CD14-positive monocyte (primary cell): Measurements from ENCODE around the gene BCAT1. TPM values are rescaled to one million over a fixed set of nuclear protein-coding genes. Genes with fewer than 3 reads are reported as not detected.

Source experiments
- DNase-seq, 3 donors: peaks; one replicate each; pipeline ENCODE4 v3.0.0-alpha.2; 2011 to 2022
- H2AFZ ChIP-seq: 2 replicates; pipeline ENCODE4 v1.6.0; 2012; ENCODE audit warnings: mild to moderate bottlenecking, low read depth, low read length, inconsistent platforms; ENCODE audit not compliant: insufficient read depth, poor library complexity, severe bottlenecking
- H3K27ac ChIP-seq, 2 donors: 1 replicate in 1 of 2; 2 replicates in 1 of 2; pipeline ENCODE4 v1.5.1; 2012 to 2013; ENCODE audit warnings: low read length in 2 of 2, control low read depth in 1 of 2, inconsistent platforms in 1 of 2, low read depth in 1 of 2, mild to moderate bottlenecking in 1 of 2
- H3K27me3 ChIP-seq, 2 donors: one replicate each; pipeline versions ENCODE4 v1.6.0 to v1.6.1; 2011 to 2013; ENCODE audit warnings: low read length in 2 of 2; ENCODE audit not compliant: control insufficient read depth in 2 of 2, insufficient read depth in 2 of 2
- H3K36me3 ChIP-seq, 2 donors: replicated peaks in 1 of 2; 1 replicate in 1 of 2; 2 replicates in 1 of 2; pipeline versions ENCODE4 v1.5.1 to v1.6.1; 2012 to 2013; ENCODE audit warnings: low read length in 2 of 2, control low read depth in 1 of 2, inconsistent platforms in 1 of 2, mild to moderate bottlenecking in 1 of 2; ENCODE audit not compliant: insufficient read depth in 2 of 2, control insufficient read depth in 1 of 2
- H3K4me1 ChIP-seq, 2 donors: 1 replicate in 1 of 2; 2 replicates in 1 of 2; pipeline versions ENCODE4 v1.5.1 to v1.6.1; 2012 to 2013; ENCODE audit warnings: low read length in 2 of 2, control low read depth in 1 of 2, inconsistent platforms in 1 of 2, mild to moderate bottlenecking in 1 of 2, moderate library complexity in 1 of 2; ENCODE audit not compliant: insufficient read depth in 2 of 2, control insufficient read depth in 1 of 2
- H3K4me2 ChIP-seq: replicated peaks from 2 replicates; pipeline ENCODE3; 2012; ENCODE audit warnings: low read length, moderate library complexity, mild to moderate bottlenecking; ENCODE audit not compliant: poor library complexity, severe bottlenecking; ENCODE audit errors: extremely low read depth
- H3K4me3 ChIP-seq, 3 experiments: fragments of 200-600 bp in 1 of 3; sonication (generic) in 1 of 3; replicated peaks in 1 of 3; 1 replicate in 2 of 3; 2 replicates in 1 of 3; pipeline ENCODE4 v1.5.1; 2011 to 2013; ENCODE audit warnings: low read length in 3 of 3, mild to moderate bottlenecking in 3 of 3, control low read depth in 2 of 3, low read depth in 2 of 3, inconsistent platforms in 1 of 3, moderate library complexity in 1 of 3
- H3K79me2 ChIP-seq: 2 replicates; pipeline ENCODE4 v1.6.0; 2012; ENCODE audit warnings: mild to moderate bottlenecking, control low read depth, inconsistent platforms, low read length, moderate library complexity; ENCODE audit not compliant: insufficient read depth
- H3K9ac ChIP-seq: 2 replicates; pipeline ENCODE4 v1.6.0; 2017; ENCODE audit warnings: low read length, mild to moderate bottlenecking; ENCODE audit not compliant: insufficient read depth, poor library complexity, severe bottlenecking
- H3K9me3 ChIP-seq, 2 donors: replicated peaks in 1 of 2; 1 replicate in 1 of 2; 2 replicates in 1 of 2; pipeline versions ENCODE4 v1.5.1 to v1.6.1; 2012 to 2013; ENCODE audit warnings: low read length in 2 of 2, control low read depth in 1 of 2; ENCODE audit not compliant: control insufficient read depth in 1 of 2, insufficient read depth in 1 of 2
- H4K20me1 ChIP-seq: 2 replicates; pipeline ENCODE4 v1.6.0; 2012; ENCODE audit warnings: mild to moderate bottlenecking, low read length, control low read depth, moderate library complexity; ENCODE audit not compliant: insufficient read depth
- H3K27ac Mint-ChIP-seq, 7 donors: one replicate each; pipeline ENCODE4 v1.8.0; 2020; ENCODE audit warnings: mild to moderate bottlenecking in 7 of 7, mixed read lengths in 7 of 7, moderate library complexity in 6 of 7, inconsistent platforms in 2 of 7
- H3K27me3 Mint-ChIP-seq, 3 donors: one replicate each; pipeline ENCODE4 v1.8.0; 2021 to 2022; ENCODE audit warnings: low read depth in 3 of 3, mild to moderate bottlenecking in 3 of 3, mixed read lengths in 3 of 3, moderate library complexity in 3 of 3, inconsistent platforms in 1 of 3
- H3K36me3 Mint-ChIP-seq, 2 donors: one replicate each; pipeline ENCODE4 v1.8.0; 2020; ENCODE audit warnings: mixed read lengths in 2 of 2, inconsistent platforms in 1 of 2, mild to moderate bottlenecking in 1 of 2
- H3K4me1 Mint-ChIP-seq: one replicate; pipeline ENCODE4 v1.8.0; 2020; ENCODE audit warnings: mild to moderate bottlenecking, mixed read lengths
- H3K4me3 Mint-ChIP-seq, 2 donors: one replicate each; pipeline ENCODE4 v1.8.0; 2020; ENCODE audit warnings: mild to moderate bottlenecking in 2 of 2, mixed read lengths in 2 of 2, moderate library complexity in 1 of 2
- H3K9me3 Mint-ChIP-seq, 7 donors: one replicate each; pipeline ENCODE4 v1.8.0; 2020 to 2022; ENCODE audit warnings: mixed read lengths in 7 of 7, mild to moderate bottlenecking in 6 of 7, moderate library complexity in 6 of 7, inconsistent platforms in 2 of 7
- WGBS: methylation state at CpG from one replicate; pipeline ENCODE4 v1.1.5; 2013; ENCODE audit warnings: missing lambda C conversion rate; ENCODE audit not compliant: insufficient coverage; 5-methylcytosine and 5-hydroxymethylcytosine counted together
- intact Hi-C, 2 donors: fragments of 100-400 bp; cut with micrococcal nuclease; formaldehyde crosslinking; loops; one replicate each; pipeline versions ENCODE4 v1.15.0 to v1.15.1; 2023
- polyA plus RNA-seq, 3 donors: library from polyadenylated mRNA; depleted of rRNA in 1 of 3; unstranded in 2 of 3; stranded (reverse) in 1 of 3; fragments of 300-500 nt in 2 of 3; fragments of >200 nt in 1 of 3; fragmentation: Illumina TruSeq in 2 of 3; gene quantifications; 1 replicate in 2 of 3; 2 replicates in 1 of 3; pipeline ENCODE4 v1.2.3, GENCODE V29; 2012 to 2021
- TF ChIP-seq, protein P1 (sequence below): fragments of 200-600 bp; IDR thresholded peaks from one replicate; pipeline ENCODE4 v1.8.0; 2022; ENCODE audit warnings: antibody characterized with exemption, mild to moderate bottlenecking

BCAT1 gene
- polyA plus RNA-seq, 3 donors, result 3.5 to 16.9 (median 15.2) TPM

DNA sequence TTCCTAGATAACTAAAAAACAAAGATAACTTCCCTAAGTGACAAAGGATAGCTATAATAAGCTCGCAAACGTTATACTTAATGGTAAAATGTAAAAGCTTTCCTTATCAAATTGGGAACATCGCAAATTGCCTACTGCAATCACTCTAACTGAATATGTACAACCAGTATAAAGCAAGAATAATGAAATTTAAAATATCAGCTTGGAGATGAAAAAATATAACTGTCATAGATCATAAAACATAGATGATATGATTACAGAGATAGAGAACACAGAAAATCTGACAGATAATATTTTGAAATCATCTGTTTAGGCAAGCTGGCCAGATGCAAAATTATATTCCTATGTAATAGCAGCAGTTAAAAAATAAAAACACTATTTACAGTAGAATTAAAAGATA, 64.0 kb downstream of the BCAT1 start:
- no peaks in the 10 kb centered on the region for H3K4me1 ChIP-seq
- no peaks in the 10 kb centered on the region for H3K27me3 Mint-ChIP-seq
- H3K9me3 ChIP-seq, result no peaks in the 10 kb centered on the region
- no CpG with 5 or more reads among the region's 3 CpGs for WGBS
- H3K79me2 ChIP-seq, result no peaks in the 10 kb centered on the region
- H3K9me3 Mint-ChIP-seq, result no peaks in the 10 kb centered on the region
- peaks cover 6% of the 10 kb centered on the region for H3K4me1 Mint-ChIP-seq
- no peak for DNase-seq
- H3K4me2 ChIP-seq, result no peak overlapping the region
- no peak overlapping the region for H3K27ac ChIP-seq
- H3K27ac Mint-ChIP-seq, result no peak overlapping the region
- H3K4me3 Mint-ChIP-seq, result no peak overlapping the region
- H3K36me3 Mint-ChIP-seq, result peaks cover 0 to 4% of the 10 kb centered on the region in 2 donors
- no peaks in the 10 kb centered on the region for H3K27me3 ChIP-seq
- no peaks in the 10 kb centered on the region for H4K20me1 ChIP-seq
- H2AFZ ChIP-seq, result no peak overlapping the region
- TF ChIP-seq, protein P1, sequence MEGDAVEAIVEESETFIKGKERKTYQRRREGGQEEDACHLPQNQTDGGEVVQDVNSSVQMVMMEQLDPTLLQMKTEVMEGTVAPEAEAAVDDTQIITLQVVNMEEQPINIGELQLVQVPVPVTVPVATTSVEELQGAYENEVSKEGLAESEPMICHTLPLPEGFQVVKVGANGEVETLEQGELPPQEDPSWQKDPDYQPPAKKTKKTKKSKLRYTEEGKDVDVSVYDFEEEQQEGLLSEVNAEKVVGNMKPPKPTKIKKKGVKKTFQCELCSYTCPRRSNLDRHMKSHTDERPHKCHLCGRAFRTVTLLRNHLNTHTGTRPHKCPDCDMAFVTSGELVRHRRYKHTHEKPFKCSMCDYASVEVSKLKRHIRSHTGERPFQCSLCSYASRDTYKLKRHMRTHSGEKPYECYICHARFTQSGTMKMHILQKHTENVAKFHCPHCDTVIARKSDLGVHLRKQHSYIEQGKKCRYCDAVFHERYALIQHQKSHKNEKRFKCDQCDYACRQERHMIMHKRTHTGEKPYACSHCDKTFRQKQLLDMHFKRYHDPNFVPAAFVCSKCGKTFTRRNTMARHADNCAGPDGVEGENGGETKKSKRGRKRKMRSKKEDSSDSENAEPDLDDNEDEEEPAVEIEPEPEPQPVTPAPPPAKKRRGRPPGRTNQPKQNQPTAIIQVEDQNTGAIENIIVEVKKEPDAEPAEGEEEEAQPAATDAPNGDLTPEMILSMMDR, result no peak
- no peaks in the 10 kb centered on the region for H3K36me3 ChIP-seq
- H3K9ac ChIP-seq, result no peak overlapping the region
- H3K4me3 ChIP-seq, result no peak overlapping the region
- intact Hi-C loops, result no loop called here

GRCh38 chr12:24881724-24882371, 67.1 kb downstream of the BCAT1 start:
- no peak for DNase-seq
- no CpG with 5 or more reads among the region's 4 CpGs for WGBS
- H3K27ac ChIP-seq, result no peak overlapping the region
- TF ChIP-seq, protein P1, result no peak
- H4K20me1 ChIP-seq, result no peaks in the 10 kb centered on the region
- H3K79me2 ChIP-seq, result no peaks in the 10 kb centered on the region
- H3K9ac ChIP-seq, result no peak overlapping the region
- H3K9me3 ChIP-seq, result no peaks in the 10 kb centered on the region
- H2AFZ ChIP-seq, result no peak overlapping the region
- H3K4me1 Mint-ChIP-seq, result peaks cover 6% of the 10 kb centered on the region
- peaks cover 2 to 7% of the 10 kb centered on the region in 2 donors for H3K36me3 Mint-ChIP-seq
- no peaks in the 10 kb centered on the region for H3K4me1 ChIP-seq
- H3K4me2 ChIP-seq, result no peak overlapping the region
- no peaks in the 10 kb centered on the region for H3K9me3 Mint-ChIP-seq
- intact Hi-C loops, result no loop called here
- H3K4me3 Mint-ChIP-seq, result no peak overlapping the region
- no peaks in the 10 kb centered on the region for H3K27me3 ChIP-seq
- no peak overlapping the region for H3K4me3 ChIP-seq
- no peak overlapping the region for H3K27ac Mint-ChIP-seq
- H3K27me3 Mint-ChIP-seq, result no peaks in the 10 kb centered on the region
- H3K36me3 ChIP-seq, result no peaks in the 10 kb centered on the region
